ENCODE measurements around the gene PRKCH. TPM values are rescaled to one million over a fixed set of nuclear protein-coding genes. Genes with fewer than 3 reads are reported as not detected.
A peak's percentile ranks its signal among the peaks of the same experiment; 100 is the strongest.

The PRKCH gene
- total RNA-seq, 6 experiments from 2014 or later: 5.0 to 12.1 (median 8.8) TPM

GRCh38 chr14:61512026-61512834 lies 190.9 kb downstream of the PRKCH start:
- intact Hi-C loops (cut with DNase I): no loop called here
- Histone ChIP-seq H3K9me3 (no peaks in the 10 kb centered on the region), H3K27me3 (no peaks in the 10 kb centered on the region), H3K36me3 (no peaks in the 10 kb centered on the region), H3K27ac (no peak overlapping the region), H3K4me1 (peaks cover 0 to 5% (median 2%) of the 10 kb centered on the region in 4 donors), H3K4me3 (no peak overlapping the region)
- WGBS (ENCODE audit: insufficient coverage, low coverage, low lambda C conversion rate, missing lambda C conversion rate): 61% methylated on average over 2 of the region's 2 CpGs
- ATAC-seq: peak; percentile 29 to 52 (median 47)
- DNase-seq: no peak
- TF ChIP-seq CTCF (IDR thresholded peaks at IDR 0.05) (no peak), POLR2A (IDR thresholded peaks at IDR 0.05) (no peak)

GRCh38 chr14:61513986-61514830 lies 192.8 kb downstream of the PRKCH start:
- ATAC-seq: no peak
- DNase-seq: no peak
- no peak overlapping the region for H3K4me3 ChIP-seq
- intact Hi-C loops (cut with DNase I): no loop called here
- no peaks in the 10 kb centered on the region for H3K9me3 ChIP-seq
- no peaks in the 10 kb centered on the region for H3K36me3 ChIP-seq
- TF ChIP-seq POLR2A (IDR thresholded peaks at IDR 0.05): no peak
- no peak for TF ChIP-seq CTCF (IDR thresholded peaks at IDR 0.05)
- H3K4me1 ChIP-seq: peaks cover 0 to 17% (median 7%) of the 10 kb centered on the region in 4 donors
- H3K27ac ChIP-seq: no peak overlapping the region
- no peaks in the 10 kb centered on the region for H3K27me3 ChIP-seq
- WGBS (ENCODE audit: insufficient coverage, low coverage, low lambda C conversion rate, missing lambda C conversion rate): 72% methylated on average over 8 of the region's 10 CpGs

GRCh38 chr14:61514927-61515326 lies 193.5 kb downstream of the PRKCH start:
- Histone ChIP-seq H3K27me3 (no peaks in the 10 kb centered on the region), H3K4me1 (peaks cover 0 to 17% (median 7%) of the 10 kb centered on the region in 4 donors), H3K36me3 (no peaks in the 10 kb centered on the region), H3K4me3 (no peak overlapping the region), H3K27ac (no peak overlapping the region), H3K9me3 (no peaks in the 10 kb centered on the region)
- intact Hi-C loops (cut with DNase I): no loop called here
- DNase-seq (no peak), ATAC-seq (no peak)
- no peak for TF ChIP-seq POLR2A (IDR thresholded peaks at IDR 0.05)
- TF ChIP-seq CTCF (IDR thresholded peaks at IDR 0.05): no peak
- 73% methylated on average over 1 of the region's 1 CpG for WGBS (ENCODE audit: insufficient coverage, low coverage, low lambda C conversion rate, missing lambda C conversion rate)

- WGBS (ENCODE audit: insufficient coverage, low coverage, low lambda C conversion rate, missing lambda C conversion rate): 90% methylated on average over 5 of the region's 8 CpGs
- Histone ChIP-seq H3K9me3 (no peaks in the 10 kb centered on the region), H3K27me3 (no peaks in the 10 kb centered on the region), H3K4me1 (peaks cover 0 to 17% (median 7%) of the 10 kb centered on the region in 4 donors), H3K36me3 (no peaks in the 10 kb centered on the region), H3K27ac (no peak overlapping the region), H3K4me3 (no peak overlapping the region)
- no peak for ATAC-seq
- no peak for DNase-seq
- no peak for TF ChIP-seq POLR2A (IDR thresholded peaks at IDR 0.05)
- no peak for TF ChIP-seq CTCF (IDR thresholded peaks at IDR 0.05)
- intact Hi-C loops (cut with DNase I): no loop called here
Observed at GRCh38 chr14:61515436-61516117, 194.2 kb downstream of the PRKCH start.
